Activated T-cell treated with anti-CD3 and anti-CD28 coated beads for 24 hours (primary cell): ENCODE data around the gene LRRC26.

Experiments
- DNase-seq: peaks from one replicate; pipeline ENCODE4 v3.0.0-alpha.2; 2020; ENCODE audit warnings: low read depth

LRRC26 gene

DNA sequence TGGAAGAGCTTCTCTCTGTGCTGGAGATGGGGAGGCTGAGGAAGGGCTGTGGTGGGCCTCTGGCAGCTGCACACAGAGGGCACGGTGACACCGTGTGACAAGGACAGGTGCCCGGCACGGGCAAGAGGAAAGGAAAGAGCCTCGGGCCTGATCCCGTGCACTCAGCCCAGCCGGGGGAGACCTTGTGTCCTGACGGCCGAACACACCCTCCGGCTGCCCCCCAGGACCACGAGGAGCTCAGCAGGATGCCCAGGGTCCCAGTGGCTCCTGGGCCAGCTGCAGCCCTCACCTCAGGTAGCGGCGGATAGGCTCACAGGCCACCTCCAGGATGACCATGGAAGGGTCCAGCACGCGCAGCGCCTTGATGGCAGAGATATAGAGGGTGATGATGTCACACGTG, 13.0 kb upstream of the LRRC26 start:
- DNase-seq: no peak

DNA sequence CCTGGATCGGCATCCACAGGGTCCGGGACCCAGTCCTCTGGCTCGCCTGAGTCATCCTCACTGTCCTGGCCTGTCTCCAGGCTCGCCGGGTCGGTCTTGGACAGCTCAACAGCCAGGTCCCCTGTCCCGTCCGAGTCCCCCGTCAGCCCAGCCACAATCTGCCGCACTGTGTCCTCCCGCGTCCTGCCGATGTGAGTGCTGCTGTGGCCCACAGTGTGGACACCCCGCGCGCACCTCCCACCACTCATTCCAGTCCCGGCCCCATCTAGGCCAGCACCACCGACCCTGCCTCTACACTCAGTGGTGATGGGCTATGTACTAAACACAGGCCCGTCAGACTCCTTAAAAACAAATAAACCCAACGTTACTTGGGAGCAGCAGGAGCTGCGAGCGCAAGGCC, 11.8 kb upstream of the LRRC26 start:
- no peak for DNase-seq

- DNase-seq: no peak
Measured at GRCh38 chr9:137180491-137180890, 10.6 kb upstream of the LRRC26 start.

GRCh38 chr9:137179761-137180160, 9.9 kb upstream of the LRRC26 start:
- DNase-seq: no peak

DNA sequence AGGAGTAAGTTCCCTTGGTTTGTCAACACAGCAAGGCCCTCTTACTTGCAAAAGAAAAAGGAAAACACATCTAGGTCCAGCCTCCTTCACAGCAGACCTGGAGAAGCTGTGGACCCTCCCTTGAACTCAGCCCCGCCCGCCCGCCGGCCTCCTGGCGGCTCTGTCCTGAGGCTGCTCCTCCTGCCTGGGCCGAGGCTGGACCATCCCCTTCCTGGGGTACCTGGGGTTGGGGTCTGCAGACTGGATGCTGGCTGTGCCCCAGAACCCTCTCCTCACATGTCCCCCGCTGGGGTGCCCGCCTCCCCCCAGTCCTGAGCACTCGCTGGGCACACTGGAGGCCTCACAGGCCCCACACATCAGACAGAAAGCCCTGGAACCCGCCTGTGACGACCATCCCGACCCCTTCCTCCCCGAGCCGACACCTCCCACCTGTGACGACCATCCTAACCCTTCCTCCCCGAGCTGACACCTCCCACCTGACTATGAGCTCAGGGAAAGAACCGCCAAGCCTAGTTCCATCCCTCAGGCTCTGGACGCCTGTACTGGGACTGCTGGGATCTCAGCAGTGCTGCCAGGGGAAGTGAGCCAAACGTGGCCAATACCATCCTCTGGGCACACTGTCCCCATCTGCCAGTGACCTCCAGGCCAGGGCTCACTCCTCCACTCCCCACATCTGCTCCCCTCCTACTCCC, 9.2 kb upstream of the LRRC26 start:
- DNase-seq: no peak

- DNase-seq: no peak
Measured at GRCh38 chr9:137178201-137178938, 8.5 kb upstream of the LRRC26 start.

DNA sequence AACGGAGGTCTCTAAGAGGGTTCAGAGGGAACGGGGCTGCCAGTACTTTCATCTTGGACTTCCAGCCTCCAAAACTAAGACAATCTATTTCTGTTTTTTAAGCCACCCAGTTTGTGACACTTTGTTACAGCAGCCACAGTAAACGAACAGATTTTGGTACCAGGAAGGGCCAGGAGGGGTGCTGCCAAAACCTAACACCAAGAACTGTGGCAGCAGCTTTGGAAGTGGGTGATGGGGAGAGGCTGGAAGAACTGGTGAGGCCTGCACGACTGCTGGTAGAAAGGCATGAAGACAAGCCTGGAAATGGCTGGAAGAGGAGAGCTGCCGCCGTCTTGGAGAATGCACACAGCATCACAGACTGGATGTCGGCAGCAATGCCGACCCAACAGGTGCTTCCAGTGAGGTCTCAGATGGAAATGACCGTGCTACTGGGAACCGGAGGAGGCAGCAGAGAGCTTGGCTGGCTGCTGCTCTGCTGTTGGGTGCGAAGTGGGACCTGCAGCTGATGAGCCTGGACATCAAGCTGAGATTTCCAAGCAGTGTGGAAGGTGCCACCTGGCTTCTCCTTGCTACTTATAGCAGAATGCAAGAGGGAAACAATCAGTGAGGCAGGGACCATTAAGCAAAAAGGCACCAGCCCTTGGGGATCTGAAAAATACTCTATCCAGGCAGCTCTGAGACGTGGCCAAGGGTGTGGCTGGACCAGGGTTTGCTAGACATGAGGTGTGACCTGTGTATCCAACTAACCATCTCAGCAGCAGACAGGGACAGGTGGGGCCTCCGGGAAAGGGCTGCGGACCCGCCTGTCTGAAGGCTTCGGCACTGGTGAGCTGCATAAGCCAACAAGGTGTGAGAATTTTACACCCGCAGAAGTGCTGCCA, 6.7 kb upstream of the LRRC26 start:
- DNase-seq: no peak

- no peak for DNase-seq
Measured at GRCh38 chr9:137175345-137175961, 5.6 kb upstream of the LRRC26 start.

GRCh38 chr9:137174722-137175293, 5.0 kb upstream of the LRRC26 start:
- DNase-seq: no peak

GRCh38 chr9:137173796-137174664, 4.2 kb upstream of the LRRC26 start:
- no peak for DNase-seq

DNA sequence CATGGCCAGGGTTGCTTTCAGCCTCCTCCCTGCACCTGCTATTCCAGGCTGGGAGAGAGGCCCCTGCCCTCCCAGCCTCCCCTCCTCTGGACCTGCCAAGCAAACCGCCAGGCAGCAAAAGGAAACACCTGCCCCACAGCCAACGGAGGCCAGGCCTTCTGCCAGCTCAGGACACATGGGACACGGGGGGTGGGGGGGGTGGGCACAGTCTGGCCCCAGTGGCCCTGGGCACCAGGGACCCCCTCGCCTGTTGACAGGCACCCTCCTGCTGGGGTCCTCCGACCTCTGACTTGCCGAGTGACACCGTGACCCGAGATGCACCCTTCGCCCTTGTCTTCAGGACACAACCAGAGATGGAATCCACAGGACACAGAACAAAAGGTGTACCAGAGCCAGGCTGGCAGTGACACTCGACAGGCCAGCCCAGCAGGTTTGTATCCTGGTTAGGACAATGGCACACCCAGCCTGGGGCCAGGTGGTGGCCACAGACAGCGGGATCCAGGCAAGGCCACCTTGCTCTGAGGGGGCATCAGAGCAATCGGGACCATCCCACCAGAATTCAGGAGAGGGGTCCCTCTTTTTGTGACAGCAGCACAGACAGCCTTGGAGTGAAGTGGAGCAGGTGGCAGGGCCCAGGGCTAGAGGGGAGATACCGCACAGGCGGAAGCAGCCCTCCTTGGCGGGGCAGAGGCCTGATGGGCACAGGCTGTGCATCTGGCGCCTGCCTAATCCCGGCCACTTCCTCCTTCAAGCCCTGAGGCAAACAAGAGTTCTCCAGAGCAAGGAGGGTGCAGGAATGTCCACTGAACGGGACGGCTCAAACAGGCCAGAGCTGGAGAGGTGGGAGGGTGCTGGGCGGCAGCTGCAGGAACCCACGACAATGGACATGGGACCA, 3.3 kb upstream of the LRRC26 start:
- DNase-seq: no peak

DNA sequence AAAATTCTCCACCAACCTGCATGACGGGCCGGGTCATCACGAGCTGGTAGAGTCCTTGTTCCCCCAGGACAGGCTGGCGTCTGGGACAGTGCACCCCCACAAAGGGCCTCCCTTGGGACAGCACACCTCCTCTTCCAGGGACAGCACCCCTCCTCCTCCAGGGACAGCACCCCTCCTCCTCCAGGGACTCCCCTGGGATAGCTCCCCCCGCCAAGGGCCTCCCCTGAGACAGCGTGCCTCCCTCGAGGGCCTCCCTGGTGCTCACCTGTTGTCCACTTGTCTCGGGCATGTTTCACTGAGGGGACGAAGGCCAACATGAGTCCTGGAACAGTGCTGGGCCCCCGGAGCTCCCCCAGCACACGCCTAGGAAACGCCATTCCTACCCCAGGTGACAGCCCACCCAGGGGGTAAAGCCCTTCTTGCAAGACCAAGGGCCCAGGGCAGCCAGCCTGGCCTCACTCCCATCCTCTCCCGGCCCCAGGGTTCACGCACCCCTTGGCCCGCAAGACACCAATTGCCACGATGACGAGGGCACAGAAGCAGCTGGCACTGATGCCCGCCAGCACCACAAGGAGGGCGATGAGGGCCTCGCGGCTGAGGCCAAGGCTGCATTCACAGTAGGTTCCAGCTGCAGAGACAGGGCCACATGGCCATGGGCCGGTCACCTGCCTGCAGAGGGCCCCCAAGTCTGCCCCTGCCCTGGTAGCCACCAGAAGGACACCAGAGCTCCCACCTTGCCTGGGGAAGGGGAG, 1.5 kb upstream of the LRRC26 start:
- DNase-seq: no peak

- no peak for DNase-seq
Measured at GRCh38 chr9:137170486-137171148, 766 bp upstream of the LRRC26 start.

DNA sequence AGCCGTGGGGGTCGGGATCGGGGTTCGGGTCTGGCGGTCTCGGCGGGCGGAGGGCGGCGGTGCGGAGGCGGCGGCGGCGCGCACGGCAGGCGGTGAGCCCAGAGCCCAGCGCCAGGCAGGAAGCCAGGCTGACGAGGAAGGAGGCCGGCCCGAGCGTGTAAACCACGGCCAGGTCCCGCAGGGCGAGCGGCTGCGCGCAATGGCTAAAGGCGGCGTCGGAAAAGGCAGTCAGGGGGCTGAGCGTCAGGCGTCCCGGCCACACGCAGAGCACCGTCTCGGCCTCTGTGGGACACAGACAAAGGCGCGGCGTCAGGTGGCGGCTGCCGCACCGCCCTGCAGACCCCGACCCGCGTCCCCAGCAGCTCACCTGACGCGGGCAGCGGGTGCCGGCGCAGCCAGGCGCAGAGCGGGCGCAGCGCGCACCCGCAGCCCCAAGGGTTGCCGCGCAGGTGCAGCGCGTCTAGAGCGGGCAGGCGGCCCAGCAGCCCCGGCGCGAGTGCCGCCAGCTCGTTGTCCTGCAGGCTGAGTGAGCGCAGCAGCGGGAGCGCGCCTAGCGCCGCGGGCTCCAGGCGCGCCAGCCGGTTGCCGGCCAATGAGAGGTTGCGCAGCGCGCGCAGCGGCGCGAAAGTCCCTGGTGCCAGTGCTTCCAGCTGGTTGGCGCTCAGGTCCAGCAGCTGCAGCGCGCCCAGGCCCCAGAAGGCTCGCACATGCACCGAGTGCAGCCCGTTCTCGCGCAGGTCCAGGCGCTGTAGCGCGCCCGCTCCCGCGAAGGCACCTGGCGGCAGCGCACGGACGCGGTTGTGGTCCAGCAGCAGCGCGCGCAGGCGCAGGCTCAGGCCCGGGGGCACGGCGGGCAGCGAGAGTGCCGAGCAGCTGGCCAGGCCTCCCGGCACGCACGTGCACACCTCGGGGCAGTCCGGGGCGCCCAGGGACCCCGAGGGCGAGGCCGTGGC, 671 bp downstream of the LRRC26 start:
- no peak for DNase-seq

- DNase-seq: no peak
Measured at GRCh38 chr9:137168573-137168903, 1.3 kb downstream of the LRRC26 start.

- DNase-seq: no peak
Measured at GRCh38 chr9:137167747-137168572, 1.9 kb downstream of the LRRC26 start.

DNA sequence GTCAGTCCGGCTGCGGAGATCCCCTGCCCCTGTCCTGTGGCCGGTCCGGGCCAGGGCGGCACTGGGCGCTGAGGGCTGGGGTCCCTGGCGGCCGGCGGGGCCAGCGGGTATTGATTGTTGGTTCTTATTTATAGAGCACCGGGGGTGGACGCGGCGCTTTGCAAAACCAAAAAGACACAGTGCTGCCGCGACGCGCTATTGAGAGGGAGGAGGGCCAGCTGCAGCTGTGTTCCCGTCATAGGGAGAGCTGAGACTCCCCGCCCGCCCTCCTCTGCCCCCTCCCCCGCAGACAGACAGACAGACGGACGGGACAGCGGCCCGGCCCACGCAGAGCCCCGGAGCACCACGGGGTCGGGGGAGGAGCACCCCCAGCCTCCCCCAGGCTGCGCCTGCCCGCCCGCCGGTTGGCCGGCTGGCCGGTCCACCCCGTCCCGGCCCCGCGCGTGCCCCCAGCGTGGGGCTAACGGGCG, 2.5 kb downstream of the LRRC26 start:
- no peak for DNase-seq
